ENCODE data around the gene SATL1. TPM values are rescaled to one million over a fixed set of nuclear protein-coding genes. Genes with fewer than 3 reads are reported as not detected.

SATL1 gene
- total RNA-seq, 1 donor from 2014 or later = 0.09 TPM

DNA sequence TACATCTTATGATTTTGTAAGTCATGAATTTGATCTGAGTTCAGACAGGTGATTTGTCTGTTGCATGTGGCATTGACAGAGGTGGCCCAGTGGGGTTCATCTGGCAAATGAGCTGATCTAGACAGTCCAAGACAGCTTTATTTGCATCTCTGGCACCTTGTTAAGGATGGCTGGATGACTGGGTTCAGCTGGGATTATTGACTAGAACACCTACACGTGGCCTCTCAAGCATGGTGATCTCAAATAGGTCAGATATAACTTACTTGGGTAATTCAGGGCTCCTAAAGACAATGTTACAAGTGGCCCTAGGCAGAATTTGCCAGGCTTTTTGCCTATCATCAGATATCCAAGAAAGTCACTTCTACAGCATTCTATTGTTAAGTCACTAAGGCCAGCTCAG, 192.0 kb downstream of the SATL1 start:
- H3K4me2 ChIP-seq (ENCODE audit: low read length) = no peak overlapping the region
- FAIRE-seq = peak; percentile 98
- no peaks in the 10 kb centered on the region for H3K27me3 Mint-ChIP-seq (ENCODE audit: low read depth, unreplicated experiment)
- no peaks in the 10 kb centered on the region for H4K20me1 ChIP-seq (ENCODE audit: insufficient read depth, low read length)
- H3K9ac ChIP-seq (ENCODE audit: low read length) = no peak overlapping the region
- no peaks in the 10 kb centered on the region for H3K9me3 ChIP-seq (ENCODE audit: insufficient read depth, low read depth, low read length)
- H2AFZ ChIP-seq (ENCODE audit: low read depth, low read length) = no peak overlapping the region
- H3K79me2 ChIP-seq (ENCODE audit: insufficient read depth, low read length) = no peaks in the 10 kb centered on the region
- H3K36me3 Mint-ChIP-seq (ENCODE audit: low read depth, unreplicated experiment) = no peaks in the 10 kb centered on the region
- H3K27me3 ChIP-seq (ENCODE audit: insufficient read depth, low read length) = no peaks in the 10 kb centered on the region
- peaks cover 6% of the 10 kb centered on the region for H3K4me1 Mint-ChIP-seq (ENCODE audit: low read depth, unreplicated experiment)
- DNase-seq (ENCODE audit: low read depth) = no peak
- no peak overlapping the region for H3K4me3 ChIP-seq (ENCODE audit: insufficient read depth, low read depth, low read length)
- peaks cover 9% of the 10 kb centered on the region for H3K4me1 ChIP-seq (ENCODE audit: insufficient read depth, low read length)
- peak overlapping the region; percentile 76 for H3K27ac ChIP-seq (ENCODE audit: low read depth, low read length)
- H3K27ac Mint-ChIP-seq (ENCODE audit: unreplicated experiment) = no peak overlapping the region
- no peaks in the 10 kb centered on the region for H3K9me3 Mint-ChIP-seq (ENCODE audit: unreplicated experiment)
- no peaks in the 10 kb centered on the region for H3K36me3 ChIP-seq (ENCODE audit: insufficient read depth, low read length)
- TF ChIP-seq, protein P1, sequence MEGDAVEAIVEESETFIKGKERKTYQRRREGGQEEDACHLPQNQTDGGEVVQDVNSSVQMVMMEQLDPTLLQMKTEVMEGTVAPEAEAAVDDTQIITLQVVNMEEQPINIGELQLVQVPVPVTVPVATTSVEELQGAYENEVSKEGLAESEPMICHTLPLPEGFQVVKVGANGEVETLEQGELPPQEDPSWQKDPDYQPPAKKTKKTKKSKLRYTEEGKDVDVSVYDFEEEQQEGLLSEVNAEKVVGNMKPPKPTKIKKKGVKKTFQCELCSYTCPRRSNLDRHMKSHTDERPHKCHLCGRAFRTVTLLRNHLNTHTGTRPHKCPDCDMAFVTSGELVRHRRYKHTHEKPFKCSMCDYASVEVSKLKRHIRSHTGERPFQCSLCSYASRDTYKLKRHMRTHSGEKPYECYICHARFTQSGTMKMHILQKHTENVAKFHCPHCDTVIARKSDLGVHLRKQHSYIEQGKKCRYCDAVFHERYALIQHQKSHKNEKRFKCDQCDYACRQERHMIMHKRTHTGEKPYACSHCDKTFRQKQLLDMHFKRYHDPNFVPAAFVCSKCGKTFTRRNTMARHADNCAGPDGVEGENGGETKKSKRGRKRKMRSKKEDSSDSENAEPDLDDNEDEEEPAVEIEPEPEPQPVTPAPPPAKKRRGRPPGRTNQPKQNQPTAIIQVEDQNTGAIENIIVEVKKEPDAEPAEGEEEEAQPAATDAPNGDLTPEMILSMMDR (IDR thresholded peaks at IDR 0.05; ENCODE audit: insufficient read depth, low read depth, low read length) = no peak
- no peak for TF ChIP-seq EZH2 (IDR thresholded peaks at IDR 0.05; ENCODE audit: insufficient read depth, low read length)
- no peak overlapping the region for H3K4me3 Mint-ChIP-seq (ENCODE audit: unreplicated experiment)

Other genes starting within 250 kb of the SATL1 start
- gene APOOL, start 239.9 kb downstream of the SATL1 start, total RNA-seq = 15.9 and 18.2 TPM in 2 replicates
- 10.8 and 12.5 TPM in 2 replicates for gene ZNF711, start 212 bp upstream of the SATL1 start, total RNA-seq
- not detected in 2 replicates for gene POF1B, start 135.9 kb upstream of the SATL1 start, total RNA-seq